Fibroblast of lung (primary cell): ENCODE measurements around the gene ABLIM2.

Experiments
- EZH2 ChIP-seq: IDR thresholded peaks from 2 replicates; pipeline ENCODE4 v1.5.1; 2012; ENCODE audit warnings: low read length, control low read depth, mild to moderate bottlenecking; ENCODE audit errors: missing control alignments
- TF ChIP-seq, protein P1 (sequence below), 2 donors: IDR thresholded peaks in 1 of 2; conservative IDR thresholded peaks in 1 of 2; 1 replicate in 1 of 2; 2 replicates in 1 of 2; pipeline ENCODE4 v1.5.1; 2011 to 2012; ENCODE audit warnings: low read length in 2 of 2, control low read depth in 1 of 2, inconsistent platforms in 1 of 2, low read depth in 1 of 2, mild to moderate bottlenecking in 1 of 2

DNA sequence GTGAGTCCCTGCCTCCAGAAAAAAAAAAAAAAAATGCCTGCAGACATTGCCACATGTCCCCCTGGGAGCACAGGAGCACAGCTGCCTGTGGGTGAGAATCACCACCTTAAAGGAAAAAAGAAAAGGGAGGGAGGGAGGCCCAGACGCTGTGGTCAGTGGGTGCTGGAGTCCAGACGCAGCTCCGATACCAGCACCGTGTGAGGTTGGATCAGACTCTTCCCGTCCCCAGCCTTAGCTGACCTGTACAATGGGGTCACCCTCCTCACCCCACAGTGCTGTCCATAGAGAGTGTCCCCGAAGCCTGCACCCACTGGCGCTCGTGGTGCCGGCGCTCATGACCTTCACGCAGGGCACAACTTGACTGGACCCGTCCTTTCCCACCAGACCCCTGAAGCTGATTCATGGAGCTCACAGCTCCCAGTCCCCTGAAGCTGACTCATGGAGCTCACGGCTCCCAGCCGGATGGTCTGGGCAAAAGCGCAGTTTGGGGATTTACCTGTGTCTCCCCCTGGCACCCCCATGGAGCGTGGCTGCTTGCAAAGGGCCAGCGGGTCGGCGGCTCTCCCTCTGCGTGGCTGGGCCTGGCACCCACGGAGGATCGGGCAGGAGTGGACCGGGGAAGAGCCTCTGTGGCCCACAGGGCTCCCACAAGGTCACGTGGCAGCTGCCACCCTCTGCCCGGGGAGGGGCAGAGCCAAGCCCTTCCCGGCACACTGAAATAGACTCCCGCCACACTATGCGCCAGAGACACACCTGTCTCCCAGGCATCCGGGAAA, 31.4 kb downstream of the ABLIM2 start:
- TF ChIP-seq, protein P1, sequence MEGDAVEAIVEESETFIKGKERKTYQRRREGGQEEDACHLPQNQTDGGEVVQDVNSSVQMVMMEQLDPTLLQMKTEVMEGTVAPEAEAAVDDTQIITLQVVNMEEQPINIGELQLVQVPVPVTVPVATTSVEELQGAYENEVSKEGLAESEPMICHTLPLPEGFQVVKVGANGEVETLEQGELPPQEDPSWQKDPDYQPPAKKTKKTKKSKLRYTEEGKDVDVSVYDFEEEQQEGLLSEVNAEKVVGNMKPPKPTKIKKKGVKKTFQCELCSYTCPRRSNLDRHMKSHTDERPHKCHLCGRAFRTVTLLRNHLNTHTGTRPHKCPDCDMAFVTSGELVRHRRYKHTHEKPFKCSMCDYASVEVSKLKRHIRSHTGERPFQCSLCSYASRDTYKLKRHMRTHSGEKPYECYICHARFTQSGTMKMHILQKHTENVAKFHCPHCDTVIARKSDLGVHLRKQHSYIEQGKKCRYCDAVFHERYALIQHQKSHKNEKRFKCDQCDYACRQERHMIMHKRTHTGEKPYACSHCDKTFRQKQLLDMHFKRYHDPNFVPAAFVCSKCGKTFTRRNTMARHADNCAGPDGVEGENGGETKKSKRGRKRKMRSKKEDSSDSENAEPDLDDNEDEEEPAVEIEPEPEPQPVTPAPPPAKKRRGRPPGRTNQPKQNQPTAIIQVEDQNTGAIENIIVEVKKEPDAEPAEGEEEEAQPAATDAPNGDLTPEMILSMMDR (conservative IDR thresholded peaks at IDR 0.05 in 1 of 2, IDR thresholded peaks at IDR 0.05 in 1 of 2; ENCODE audit: low read depth in 1 of 2, low read length in 2 of 2): no peak
- TF ChIP-seq EZH2: no peak
